T-helper 9 cell (primary cell): ENCODE measurements around the gene TMEM138.

ENCODE experiments used
- DNase-seq: peaks from one replicate; pipeline ENCODE4 v3.0.0-alpha.2; 2020

The TMEM138 gene

GRCh38 chr11:61411589-61411988, 49.4 kb downstream of the TMEM138 start:
- no peak for DNase-seq

- DNase-seq = no peak
Observed at GRCh38 chr11:61413496-61413895, 51.3 kb downstream of the TMEM138 start.

GRCh38 chr11:61414547-61414946, 52.4 kb downstream of the TMEM138 start:
- DNase-seq = no peak

- DNase-seq = no peak
Observed at GRCh38 chr11:61415381-61415780, 53.2 kb downstream of the TMEM138 start.

GRCh38 chr11:61416941-61417340, 54.8 kb downstream of the TMEM138 start:
- no peak for DNase-seq

- DNase-seq = no peak
Observed at GRCh38 chr11:61417670-61418069, 55.5 kb downstream of the TMEM138 start.

- no peak for DNase-seq
Observed at GRCh38 chr11:61418136-61418535, 56.0 kb downstream of the TMEM138 start.
